ENCODE data around the gene TSC1.

GRCh38 chr9:132892400-132892799 is 52.0 kb downstream of the TSC1 start:
- no peak for TF ChIP-seq CTCF (IDR thresholded peaks at IDR 0.05)
- no peak for TF ChIP-seq EP300 (IDR thresholded peaks at IDR 0.05)
